Muscle layer of duodenum (tissue), 2 donors: ENCODE measurements around the gene EXOC6B.

Experiments used
- H3K27ac ChIP-seq: one replicate; pipeline ENCODE4 v1.7.0; 2013; ENCODE audit warnings: mild to moderate bottlenecking, low read length
- H3K27me3 ChIP-seq: one replicate; pipeline ENCODE4 v1.7.0; 2013; ENCODE audit warnings: low read depth, mild to moderate bottlenecking, control low read depth, low read length
- H3K36me3 ChIP-seq, 2 donors: one replicate each; pipeline ENCODE4 v1.7.0; 2013; ENCODE audit warnings: low read length in 2 of 2, control low read depth in 1 of 2, mild to moderate bottlenecking in 1 of 2; ENCODE audit not compliant: insufficient read depth in 2 of 2, control insufficient read depth in 1 of 2
- H3K4me1 ChIP-seq, 2 donors: one replicate each; pipeline ENCODE4 v1.7.0; 2013; ENCODE audit warnings: low read length in 2 of 2, mild to moderate bottlenecking in 2 of 2, control low read depth in 1 of 2, moderate library complexity in 1 of 2; ENCODE audit not compliant: insufficient read depth in 2 of 2, control insufficient read depth in 1 of 2
- H3K4me3 ChIP-seq, 2 donors: one replicate each; pipeline ENCODE4 v1.7.0; 2013; ENCODE audit warnings: low read length in 2 of 2, low read depth in 1 of 2, mild to moderate bottlenecking in 1 of 2
- H3K9me3 ChIP-seq, 2 donors: one replicate each; pipeline ENCODE4 v1.7.0; 2013; ENCODE audit warnings: low read length in 2 of 2, control low read depth in 1 of 2, mild to moderate bottlenecking in 1 of 2; ENCODE audit not compliant: control insufficient read depth in 1 of 2
- donor health status: healthy.

Gene EXOC6B

DNA sequence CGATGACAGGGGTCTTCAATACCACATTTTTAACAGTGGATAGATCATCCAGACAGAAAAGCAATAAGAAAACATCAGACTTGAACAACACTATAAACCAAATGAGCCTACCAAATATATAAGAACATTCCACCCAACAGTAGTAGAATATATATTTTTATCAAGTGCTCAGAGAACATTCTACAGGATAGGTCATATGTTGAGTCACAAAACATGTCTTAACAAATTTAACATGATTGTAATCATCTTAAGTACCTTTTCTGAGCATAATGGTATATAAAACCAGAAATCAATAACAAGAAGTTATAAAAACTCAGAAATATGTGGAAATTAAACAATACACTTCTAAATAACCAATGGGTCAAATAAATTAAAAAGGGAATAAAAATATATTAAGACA lies 484.2 kb downstream of the EXOC6B start:
- H3K4me3 ChIP-seq, result no peak overlapping the region
- peaks cover 0 to 5% of the 10 kb centered on the region in 2 donors for H3K9me3 ChIP-seq
- no peaks in the 10 kb centered on the region for H3K4me1 ChIP-seq
- no peaks in the 10 kb centered on the region for H3K27me3 ChIP-seq
- H3K27ac ChIP-seq, result no peak overlapping the region
- no peaks in the 10 kb centered on the region for H3K36me3 ChIP-seq

DNA sequence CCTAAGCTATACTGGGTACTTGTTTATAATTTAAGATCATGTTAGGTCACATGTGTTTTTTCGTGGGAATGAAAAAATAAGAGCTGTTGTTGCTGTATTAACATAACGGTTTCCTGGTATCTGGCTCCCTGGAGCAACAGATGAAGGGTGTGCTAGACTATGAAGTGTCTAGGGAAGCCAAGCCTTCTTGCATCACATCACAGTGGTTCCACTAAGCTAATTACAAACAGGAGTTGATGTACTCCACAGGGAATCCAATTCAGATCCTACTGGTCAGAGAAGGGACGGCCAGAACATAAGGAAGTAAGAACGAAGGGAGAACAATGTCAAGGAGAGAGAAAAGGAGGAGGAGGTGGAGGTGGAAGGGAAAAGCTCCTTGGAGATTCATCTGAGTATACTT lies 485.2 kb downstream of the EXOC6B start:
- H3K4me3 ChIP-seq, result no peak overlapping the region
- no peaks in the 10 kb centered on the region for H3K4me1 ChIP-seq
- H3K27me3 ChIP-seq, result no peaks in the 10 kb centered on the region
- no peaks in the 10 kb centered on the region for H3K36me3 ChIP-seq
- peaks cover 0 to 5% of the 10 kb centered on the region in 2 donors for H3K9me3 ChIP-seq
- H3K27ac ChIP-seq, result no peak overlapping the region

DNA sequence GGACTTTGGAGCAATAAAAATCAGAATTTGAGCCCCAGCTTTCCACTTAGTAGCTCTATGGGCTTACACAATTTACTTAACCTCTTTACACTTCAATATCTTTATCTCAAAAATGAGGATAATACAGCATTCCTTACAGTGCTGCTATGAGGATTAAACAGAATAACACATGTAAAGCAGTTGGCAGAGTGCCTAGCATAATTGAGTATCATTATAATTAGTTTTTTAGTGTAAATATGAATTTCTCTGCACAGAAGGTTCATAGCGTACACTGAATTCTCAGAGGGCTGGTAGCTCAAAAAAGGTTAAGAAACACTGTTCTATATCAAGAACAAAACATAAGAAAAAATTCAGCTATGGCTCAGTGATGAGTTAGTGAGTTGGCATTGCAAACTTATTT lies 487.8 kb downstream of the EXOC6B start:
- Histone ChIP-seq H3K27ac (no peak overlapping the region), H3K4me1 (no peaks in the 10 kb centered on the region), H3K9me3 (no peaks in the 10 kb centered on the region), H3K4me3 (no peak overlapping the region), H3K36me3 (no peaks in the 10 kb centered on the region), H3K27me3 (no peaks in the 10 kb centered on the region)

DNA sequence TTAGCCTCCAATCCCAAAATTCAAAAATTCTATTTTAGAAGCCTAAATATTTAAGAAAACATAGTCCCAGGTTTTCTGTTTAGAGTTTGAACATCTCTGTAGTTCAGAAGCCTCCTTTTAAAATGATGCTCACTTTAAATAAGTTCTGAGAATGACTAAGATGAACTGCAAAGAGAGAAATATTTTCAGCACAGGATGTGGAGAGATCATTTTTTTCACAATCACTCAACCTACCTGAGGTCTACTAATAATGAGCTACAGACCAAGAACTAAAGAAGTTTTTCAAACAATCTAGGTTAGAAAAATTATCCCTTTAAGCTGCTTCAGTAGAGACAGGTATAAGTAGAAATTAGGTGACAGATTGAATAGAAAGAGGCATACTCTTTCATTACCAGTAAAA lies 493.1 kb downstream of the EXOC6B start:
- no peak overlapping the region for H3K27ac ChIP-seq
- no peak overlapping the region for H3K4me3 ChIP-seq
- no peaks in the 10 kb centered on the region for H3K9me3 ChIP-seq
- no peaks in the 10 kb centered on the region for H3K4me1 ChIP-seq
- no peaks in the 10 kb centered on the region for H3K36me3 ChIP-seq
- no peaks in the 10 kb centered on the region for H3K27me3 ChIP-seq

DNA sequence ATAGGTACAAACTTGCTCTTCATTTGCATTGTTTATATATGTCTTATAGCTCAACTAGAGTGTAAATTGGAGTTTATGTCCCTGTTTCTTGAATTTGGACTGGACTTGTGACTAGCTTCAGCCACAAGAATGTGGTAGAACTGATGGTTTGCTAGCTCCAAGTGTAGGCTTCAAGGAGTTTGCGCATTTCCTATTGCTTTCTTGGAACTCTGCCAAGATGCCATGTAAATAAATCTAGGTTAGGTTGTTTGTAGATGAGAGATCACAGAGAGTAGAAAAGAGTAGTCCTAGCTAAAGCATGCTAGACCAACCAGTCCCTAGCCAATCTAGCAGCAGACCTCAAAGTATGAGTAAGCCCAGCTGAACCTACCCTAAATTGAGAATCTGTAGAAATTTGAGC lies 495.2 kb downstream of the EXOC6B start:
- Histone ChIP-seq H3K4me1 (no peaks in the 10 kb centered on the region), H3K27ac (no peak overlapping the region), H3K27me3 (no peaks in the 10 kb centered on the region), H3K9me3 (no peaks in the 10 kb centered on the region), H3K4me3 (no peak overlapping the region), H3K36me3 (no peaks in the 10 kb centered on the region)

DNA sequence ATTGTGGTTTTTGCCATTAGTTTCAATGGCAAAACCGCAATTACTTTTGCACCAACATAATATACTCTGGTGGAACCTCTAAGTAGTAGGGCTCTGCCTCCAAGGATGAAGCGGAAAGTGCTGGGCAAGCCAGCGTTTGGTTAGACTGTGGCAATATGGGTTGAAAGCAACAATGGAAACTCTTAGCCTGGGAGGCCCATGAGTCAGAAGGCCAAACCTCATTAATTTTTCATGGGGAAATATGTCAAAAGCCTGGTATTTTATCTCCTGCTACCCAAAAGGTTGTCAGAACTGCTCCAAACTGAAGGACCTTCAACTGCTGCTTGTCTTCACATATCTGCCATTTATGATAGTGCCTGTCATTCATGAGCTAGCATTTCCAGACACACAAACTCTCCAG lies 499.1 kb downstream of the EXOC6B start:
- Histone ChIP-seq H3K36me3 (no peaks in the 10 kb centered on the region), H3K9me3 (no peaks in the 10 kb centered on the region), H3K4me1 (no peaks in the 10 kb centered on the region), H3K27ac (no peak overlapping the region), H3K27me3 (no peaks in the 10 kb centered on the region), H3K4me3 (no peak overlapping the region)

DNA sequence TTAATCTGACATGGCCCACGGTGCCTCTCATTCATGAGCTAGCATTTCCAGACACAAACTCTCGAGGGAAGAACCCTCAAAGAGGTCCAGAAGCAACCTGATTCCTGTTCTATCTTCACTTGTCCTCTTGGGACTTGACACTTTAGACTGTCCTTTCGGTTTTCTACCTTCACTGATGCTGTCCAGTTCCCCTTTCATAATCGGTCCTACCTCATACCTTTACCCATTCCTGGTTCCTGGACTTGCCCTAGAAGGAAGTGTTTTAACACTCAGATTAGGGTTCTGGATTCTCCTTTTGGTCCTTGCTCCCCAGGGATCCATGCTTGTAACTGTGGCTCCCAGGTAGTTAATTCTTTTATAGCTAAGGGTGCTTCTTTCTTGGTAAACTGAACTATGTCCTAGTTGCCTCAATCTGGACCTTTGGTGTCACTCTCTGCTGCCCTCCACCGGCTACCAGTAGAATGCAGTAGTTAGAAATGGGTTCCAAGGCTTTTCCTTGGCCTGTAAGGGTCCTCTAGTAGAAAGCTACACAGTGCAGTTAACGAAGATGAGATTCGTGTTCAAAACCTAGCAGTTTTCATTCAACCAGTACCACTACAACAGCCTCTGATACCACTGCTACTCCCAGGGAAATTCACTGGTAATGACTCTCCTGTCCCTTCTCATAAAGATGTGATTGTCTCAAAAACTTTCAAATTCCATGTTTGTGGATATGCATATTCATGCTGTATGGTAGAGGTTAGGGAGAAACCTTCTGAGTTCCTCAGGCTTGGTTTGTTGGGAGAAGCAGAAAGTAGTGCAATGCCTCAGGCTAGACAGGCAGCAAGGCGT lies 500.0 kb downstream of the EXOC6B start:
- Histone ChIP-seq H3K27me3 (no peaks in the 10 kb centered on the region), H3K4me1 (no peaks in the 10 kb centered on the region), H3K27ac (no peak overlapping the region), H3K36me3 (no peaks in the 10 kb centered on the region), H3K4me3 (no peak overlapping the region), H3K9me3 (no peaks in the 10 kb centered on the region)

DNA sequence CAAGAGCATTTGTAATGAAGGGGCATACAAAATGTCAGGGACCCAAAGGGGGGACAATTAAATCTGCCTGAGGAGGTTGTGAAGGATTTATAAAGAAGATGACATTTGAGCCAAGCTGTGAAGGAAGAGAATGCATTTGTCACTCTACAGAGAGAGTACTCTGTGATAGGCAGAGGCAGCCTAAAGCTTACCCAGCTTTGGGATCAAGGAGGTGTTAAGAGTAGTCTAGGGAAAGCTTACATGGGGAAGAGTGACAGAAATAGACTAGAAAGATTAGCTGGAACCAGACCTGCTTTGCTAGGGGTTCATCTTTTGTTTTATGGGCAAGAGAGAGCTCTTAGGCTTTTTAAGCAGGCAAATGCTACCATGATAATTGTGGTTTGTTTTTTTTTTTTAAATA lies 509.1 kb downstream of the EXOC6B start:
- Histone ChIP-seq H3K27me3 (no peaks in the 10 kb centered on the region), H3K9me3 (no peaks in the 10 kb centered on the region), H3K36me3 (no peaks in the 10 kb centered on the region), H3K27ac (no peak overlapping the region), H3K4me3 (no peak overlapping the region), H3K4me1 (no peaks in the 10 kb centered on the region)

DNA sequence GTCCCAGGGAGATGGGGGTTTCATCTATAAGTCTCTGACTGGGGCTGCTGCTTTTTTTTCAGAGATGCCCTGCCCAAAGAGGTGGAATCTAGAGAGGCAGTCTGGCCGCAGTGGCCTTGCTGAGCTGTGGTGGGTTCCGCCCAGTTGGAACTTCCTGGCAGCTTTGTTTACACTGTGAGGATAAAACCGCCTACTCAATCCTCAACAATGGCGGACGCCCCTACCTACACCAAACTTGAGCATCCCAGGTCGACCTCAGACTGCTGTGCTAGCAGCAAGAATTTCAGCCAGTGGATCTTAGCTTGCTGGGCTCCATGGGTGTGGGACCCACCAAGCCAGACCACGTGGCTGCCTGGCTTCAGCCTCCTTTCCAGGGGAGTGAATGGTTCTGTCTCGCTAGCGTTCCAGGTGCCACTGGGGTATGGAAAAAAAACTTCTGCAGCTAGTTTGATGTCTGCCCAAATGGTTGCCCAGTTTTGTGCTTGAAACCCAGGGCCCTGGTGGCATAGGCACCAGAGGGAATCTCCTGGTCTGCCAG lies 525.6 kb downstream of the EXOC6B start:
- no peak overlapping the region for H3K4me3 ChIP-seq
- H3K27me3 ChIP-seq, result no peaks in the 10 kb centered on the region
- no peaks in the 10 kb centered on the region for H3K36me3 ChIP-seq
- no peaks in the 10 kb centered on the region for H3K4me1 ChIP-seq
- no peak overlapping the region for H3K27ac ChIP-seq
- no peaks in the 10 kb centered on the region for H3K9me3 ChIP-seq

DNA sequence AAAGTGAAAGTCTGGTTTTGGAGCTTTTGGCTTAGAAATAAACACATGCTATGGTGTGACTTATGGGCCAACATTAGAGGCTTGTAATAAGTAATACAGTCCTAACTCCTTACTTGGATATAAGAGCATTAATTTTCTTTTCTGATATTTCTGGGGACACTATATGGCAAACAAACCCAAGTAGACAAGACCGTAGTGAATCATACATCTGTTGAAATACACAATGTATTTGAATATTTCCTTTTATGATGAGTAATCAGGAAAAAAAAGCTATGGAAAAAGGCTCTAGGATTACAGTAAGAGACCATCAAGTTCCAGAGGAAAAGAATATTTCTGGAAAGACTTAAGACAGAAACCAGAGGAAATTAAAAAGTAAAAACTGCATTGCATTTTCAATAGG lies 532.2 kb downstream of the EXOC6B start:
- Histone ChIP-seq H3K4me3 (no peak overlapping the region), H3K27me3 (no peaks in the 10 kb centered on the region), H3K9me3 (no peaks in the 10 kb centered on the region), H3K27ac (no peak overlapping the region), H3K36me3 (no peaks in the 10 kb centered on the region), H3K4me1 (no peaks in the 10 kb centered on the region)

DNA sequence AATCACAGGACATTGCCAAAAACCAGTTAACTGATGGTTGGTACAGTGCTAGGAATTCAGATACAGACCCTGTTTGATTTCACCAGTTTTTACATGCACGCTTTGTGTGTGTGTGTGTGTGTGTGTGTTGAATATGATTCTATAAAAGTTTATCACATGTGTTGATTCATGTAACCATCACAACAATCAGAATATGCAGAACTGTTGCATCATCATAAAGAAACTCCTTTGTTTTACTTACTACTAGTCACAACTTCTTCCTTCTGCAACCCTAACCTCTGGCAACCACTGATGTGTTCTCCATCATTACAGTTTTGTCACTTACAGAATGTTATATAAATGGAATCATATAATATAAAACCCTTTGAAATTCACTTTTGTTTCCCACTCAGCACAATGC lies 533.4 kb downstream of the EXOC6B start:
- no peaks in the 10 kb centered on the region for H3K4me1 ChIP-seq
- no peaks in the 10 kb centered on the region for H3K9me3 ChIP-seq
- H3K4me3 ChIP-seq, result no peak overlapping the region
- H3K27me3 ChIP-seq, result no peaks in the 10 kb centered on the region
- no peak overlapping the region for H3K27ac ChIP-seq
- H3K36me3 ChIP-seq, result no peaks in the 10 kb centered on the region

DNA sequence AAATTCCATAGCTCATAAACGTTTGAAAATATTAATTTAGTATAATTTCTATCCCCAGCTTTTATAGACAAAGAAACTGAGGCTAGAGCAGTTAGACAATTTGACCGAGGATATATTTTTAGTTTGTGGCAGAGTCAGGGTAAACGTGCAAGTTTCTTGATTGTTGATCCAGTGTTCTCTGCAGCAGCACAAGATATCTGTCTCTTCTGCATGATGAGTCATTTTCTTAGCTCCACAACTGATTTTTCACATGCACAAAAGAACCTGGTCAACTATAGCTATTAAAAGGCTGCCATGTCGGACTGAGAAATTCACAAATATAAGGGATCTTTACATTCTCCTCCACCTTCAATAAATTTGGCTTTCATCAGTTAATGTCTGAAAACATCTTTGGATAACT lies 534.8 kb downstream of the EXOC6B start:
- H3K9me3 ChIP-seq, result no peaks in the 10 kb centered on the region
- H3K27me3 ChIP-seq, result no peaks in the 10 kb centered on the region
- H3K27ac ChIP-seq, result no peak overlapping the region
- H3K4me1 ChIP-seq, result no peaks in the 10 kb centered on the region
- H3K36me3 ChIP-seq, result no peaks in the 10 kb centered on the region
- no peak overlapping the region for H3K4me3 ChIP-seq
